ENCODE results near the gene MAFF.

DNA sequence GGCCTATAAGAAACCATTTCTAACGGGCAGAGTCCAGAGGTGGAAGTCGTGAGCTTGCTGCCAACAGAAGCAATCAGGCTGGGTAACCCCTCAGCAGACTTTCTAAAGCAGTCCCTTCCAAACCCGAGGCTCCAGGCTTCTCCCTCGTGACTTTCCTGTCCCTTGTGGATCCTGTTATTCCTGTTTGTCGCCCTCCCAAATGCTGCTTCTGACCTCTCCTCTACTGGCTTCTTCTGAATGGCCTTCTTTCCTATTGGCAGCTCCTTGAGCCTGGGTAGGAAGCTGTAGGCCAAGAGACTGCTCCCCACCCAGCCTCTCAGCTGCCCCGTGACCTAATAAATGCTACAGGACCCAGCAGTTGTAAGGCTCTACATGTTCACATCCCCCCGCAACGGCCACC is 35.0 kb downstream of the MAFF start:
- TF ChIP-seq GATA2 (IDR thresholded peaks at IDR 0.05; ENCODE audit: low read depth, low read length) (no peak), GATA3 (IDR thresholded peaks at IDR 0.05; ENCODE audit: low read depth, low read length) (no peak)
